Suppressor macrophage (primary cell): Measurements from ENCODE around the gene NSL1.

Experiments used
- DNase-seq, 4 experiments: peaks; one replicate each; pipeline ENCODE4 v3.0.0-alpha.2; 2020 to 2022

Gene NSL1

GRCh38 chr1:212701910-212702309 is 89.7 kb downstream of the NSL1 start:
- no peak for DNase-seq

GRCh38 chr1:212700892-212701819 is 90.4 kb downstream of the NSL1 start:
- peak; percentile 36 to 72 (median 60) for DNase-seq

GRCh38 chr1:212700223-212700891 is 91.2 kb downstream of the NSL1 start:
- DNase-seq: peak in 3 of 4 experiments; percentile 30 to 60 (median 48)

- DNase-seq: peak; percentile 28 to 78 (median 53)
Observed at GRCh38 chr1:212699625-212700222, 91.9 kb downstream of the NSL1 start, which contains the start of gene BATF3. BATF3 (minus strand) TSS chr1:212699840; CDS start chr1:212699762, 78 bp downstream.

GRCh38 chr1:212699104-212699624 is 92.4 kb downstream of the NSL1 start:
- DNase-seq: peak; percentile 63 to 86 (median 74)

- no peak for DNase-seq
Observed at GRCh38 chr1:212698467-212699103, 93.0 kb downstream of the NSL1 start.

- DNase-seq: no peak
Observed at GRCh38 chr1:212696721-212697331, 94.8 kb downstream of the NSL1 start.

GRCh38 chr1:212692774-212693644 is 98.6 kb downstream of the NSL1 start:
- no peak for DNase-seq

GRCh38 chr1:212691561-212692071 is 100.0 kb downstream of the NSL1 start:
- DNase-seq: no peak

- DNase-seq: no peak
Observed at GRCh38 chr1:212690816-212691403, 100.7 kb downstream of the NSL1 start.

- DNase-seq: no peak
Observed at GRCh38 chr1:212689758-212690529, 101.6 kb downstream of the NSL1 start.

GRCh38 chr1:212689196-212689725 is 102.3 kb downstream of the NSL1 start:
- no peak for DNase-seq

- no peak for DNase-seq
Observed at GRCh38 chr1:212688341-212689047, 103.1 kb downstream of the NSL1 start.

- no peak for DNase-seq
Observed at GRCh38 chr1:212687811-212688210, 103.8 kb downstream of the NSL1 start.

- no peak for DNase-seq
Observed at GRCh38 chr1:212686591-212686990, 105.0 kb downstream of the NSL1 start.

GRCh38 chr1:212686069-212686468 is 105.5 kb downstream of the NSL1 start:
- DNase-seq: no peak

- peak; percentile 26 to 55 (median 42) for DNase-seq
Observed at GRCh38 chr1:212685429-212685828, 106.1 kb downstream of the NSL1 start.

GRCh38 chr1:212684521-212685090 is 107.0 kb downstream of the NSL1 start:
- DNase-seq: no peak
